Trophoblast cell (in vitro differentiated cells and primary cell): Measurements from ENCODE around the gene ZFAND2A.
"Not testable (repeated sequence)": the region's sequence is repeated elsewhere in the genome, so short reads cannot be mapped to it uniquely, and the experiment has no call there.

Experiments
- DNase-seq, 2 donors: peaks; one replicate each; pipeline ENCODE4 v3.0.0-alpha.2; 2016
- H2AFZ ChIP-seq: 2 replicates; pipeline ENCODE4 v1.6.1; 2013; ENCODE audit warnings: low read length, moderate library complexity, mild to moderate bottlenecking; ENCODE audit not compliant: insufficient read depth, poor library complexity
- H2AK5ac ChIP-seq: 2 replicates; pipeline ENCODE4 v1.6.1; 2013; ENCODE audit warnings: mild to moderate bottlenecking, low read length
- H2BK120ac ChIP-seq: 2 replicates; pipeline ENCODE4 v1.6.1; 2013; ENCODE audit warnings: low read length, mild to moderate bottlenecking, moderate library complexity; ENCODE audit not compliant: insufficient read depth, poor library complexity
- H2BK12ac ChIP-seq: 2 replicates; pipeline ENCODE4 v1.6.1; 2013; ENCODE audit warnings: mild to moderate bottlenecking, low read length, moderate library complexity
- H2BK5ac ChIP-seq: 2 replicates; pipeline ENCODE4 v1.6.1; 2013; ENCODE audit warnings: low read length, low read depth, moderate library complexity, mild to moderate bottlenecking; ENCODE audit not compliant: poor library complexity
- H3K14ac ChIP-seq: 2 replicates; pipeline ENCODE4 v1.6.1; 2013; ENCODE audit warnings: mild to moderate bottlenecking, low read length
- H3K18ac ChIP-seq: 2 replicates; pipeline ENCODE4 v1.6.1; 2013; ENCODE audit warnings: mild to moderate bottlenecking, low read length
- H3K23ac ChIP-seq: 2 replicates; pipeline ENCODE4 v1.6.1; 2013; ENCODE audit warnings: low read length
- H3K27ac ChIP-seq: 2 replicates; pipeline ENCODE4 v1.5.1; 2013; ENCODE audit warnings: low read depth, mild to moderate bottlenecking, inconsistent platforms, low read length, moderate library complexity
- H3K27me3 ChIP-seq: 2 replicates; pipeline ENCODE4 v1.6.1; 2013; ENCODE audit warnings: inconsistent platforms, mild to moderate bottlenecking, low read length, moderate library complexity; ENCODE audit not compliant: insufficient read depth
- H3K36me3 ChIP-seq, 2 experiments: 1 replicate in 1 of 2; 2 replicates in 1 of 2; pipeline ENCODE4 v1.6.1; 2013; ENCODE audit warnings: low read length in 2 of 2, mild to moderate bottlenecking in 2 of 2, moderate library complexity in 1 of 2; ENCODE audit not compliant: insufficient read depth in 2 of 2, control insufficient read depth in 1 of 2
- H3K4ac ChIP-seq: 2 replicates; pipeline ENCODE4 v1.6.1; 2013; ENCODE audit warnings: low read depth, mild to moderate bottlenecking, low read length, moderate library complexity
- H3K4me1 ChIP-seq, 2 experiments: 1 replicate in 1 of 2; 2 replicates in 1 of 2; pipeline ENCODE4 v1.6.1; 2013; ENCODE audit warnings: low read length in 2 of 2, mild to moderate bottlenecking in 2 of 2, moderate library complexity in 1 of 2; ENCODE audit not compliant: insufficient read depth in 2 of 2, control insufficient read depth in 1 of 2
- H3K4me2 ChIP-seq: 2 replicates; pipeline ENCODE4 v1.6.1; 2013; ENCODE audit warnings: inconsistent platforms, mild to moderate bottlenecking, low read length, moderate library complexity
- H3K4me3 ChIP-seq: 2 replicates; pipeline ENCODE4 v1.5.1; 2013; ENCODE audit warnings: mild to moderate bottlenecking, low read depth, low read length, inconsistent platforms
- H3K79me1 ChIP-seq: one replicate; pipeline ENCODE4 v1.6.1; 2013; ENCODE audit warnings: low read length
- H3K79me2 ChIP-seq: 2 replicates; pipeline ENCODE4 v1.6.1; 2013; ENCODE audit warnings: low read length, mild to moderate bottlenecking; ENCODE audit not compliant: control insufficient read depth, insufficient read depth, poor library complexity
- H3K9ac ChIP-seq: 2 replicates; pipeline ENCODE4 v1.6.1; 2013; ENCODE audit warnings: mild to moderate bottlenecking, low read length
- H3K9me3 ChIP-seq: 2 replicates; pipeline ENCODE4 v1.6.1; 2013; ENCODE audit warnings: low read depth, mild to moderate bottlenecking, control low read depth, inconsistent platforms, low read length; ENCODE audit not compliant: insufficient read depth
- H4K12ac ChIP-seq: 2 replicates; pipeline ENCODE4 v1.6.1; 2013; ENCODE audit warnings: low read depth, mild to moderate bottlenecking, low read length, moderate library complexity
- H4K8ac ChIP-seq: 2 replicates; pipeline ENCODE4 v1.6.1; 2013; ENCODE audit warnings: low read depth, mild to moderate bottlenecking, low read length, moderate library complexity
- H4K91ac ChIP-seq: one replicate; pipeline ENCODE4 v1.6.1; 2013; ENCODE audit warnings: low read depth, mild to moderate bottlenecking, low read length, moderate library complexity
- WGBS: extraction: QIAGEN DNeasy Blood & Tissue Kit; methylation state at CpG from one replicate; pipeline ENCODE4 v1.1.7; 2013; ENCODE audit warnings: missing lambda C conversion rate; ENCODE audit not compliant: insufficient read length, insufficient coverage; ENCODE audit errors: extremely low coverage; 5-methylcytosine and 5-hydroxymethylcytosine counted together

ZFAND2A gene

GRCh38 chr7:1115171-1116045 is 44.6 kb downstream of the ZFAND2A start:
- not testable (repeated sequence) for H3K18ac ChIP-seq, H3K4me2 ChIP-seq, H4K91ac ChIP-seq, H3K79me2 ChIP-seq, H2AFZ ChIP-seq, H3K4me1 ChIP-seq, H3K9ac ChIP-seq, H3K27ac ChIP-seq, H3K79me1 ChIP-seq, H3K23ac ChIP-seq, H3K9me3 ChIP-seq, H2BK120ac ChIP-seq, H3K36me3 ChIP-seq, H3K27me3 ChIP-seq, H3K4ac ChIP-seq, H3K14ac ChIP-seq, H4K12ac ChIP-seq, H2BK12ac ChIP-seq, H2AK5ac ChIP-seq, DNase-seq, H4K8ac ChIP-seq, H3K4me3 ChIP-seq, H2BK5ac ChIP-seq
- no CpG with 5 or more reads among the region's 44 CpGs for WGBS

GRCh38 chr7:1114505-1114904 is 45.5 kb downstream of the ZFAND2A start:
- H2BK5ac ChIP-seq = no peak overlapping the region
- no peak overlapping the region for H2AK5ac ChIP-seq
- H3K4me2 ChIP-seq = no peak overlapping the region
- H3K79me2 ChIP-seq = no peaks in the 10 kb centered on the region
- H3K18ac ChIP-seq = no peak overlapping the region
- no peak overlapping the region for H3K4me3 ChIP-seq
- no peaks in the 10 kb centered on the region for H3K27me3 ChIP-seq
- H3K4me1 ChIP-seq = no peaks in the 10 kb centered on the region
- no peak overlapping the region for H3K27ac ChIP-seq
- H3K79me1 ChIP-seq = no peaks in the 10 kb centered on the region
- no peak overlapping the region for H3K23ac ChIP-seq
- H3K14ac ChIP-seq = no peak overlapping the region
- no CpG with 5 or more reads among the region's 19 CpGs for WGBS
- DNase-seq = no peak
- H2AFZ ChIP-seq = no peak overlapping the region
- no peak overlapping the region for H4K8ac ChIP-seq
- no peak overlapping the region for H2BK120ac ChIP-seq
- H4K91ac ChIP-seq = no peak overlapping the region
- no peak overlapping the region for H3K9ac ChIP-seq
- no peak overlapping the region for H3K4ac ChIP-seq
- no peaks in the 10 kb centered on the region for H3K9me3 ChIP-seq
- H2BK12ac ChIP-seq = no peak overlapping the region
- peaks cover 5 to 9% of the 10 kb centered on the region in 2 experiments for H3K36me3 ChIP-seq
- H4K12ac ChIP-seq = no peak overlapping the region

GRCh38 chr7:1114088-1114487 is 45.9 kb downstream of the ZFAND2A start:
- Histone ChIP-seq H3K23ac (no peak overlapping the region), H3K36me3 (peaks cover 5 to 9% of the 10 kb centered on the region in 2 experiments), H3K79me1 (no peaks in the 10 kb centered on the region), H3K18ac (no peak overlapping the region), H3K4ac (no peak overlapping the region), H3K14ac (no peak overlapping the region), H3K9ac (no peak overlapping the region), H3K4me1 (peaks cover 0 to 2% of the 10 kb centered on the region in 2 experiments), H2BK120ac (no peak overlapping the region), H4K91ac (no peak overlapping the region), H2BK5ac (no peak overlapping the region), H3K4me2 (no peak overlapping the region), H4K8ac (no peak overlapping the region), H3K27ac (no peak overlapping the region), H3K27me3 (no peaks in the 10 kb centered on the region), H2AK5ac (no peak overlapping the region), H2BK12ac (no peak overlapping the region), H3K9me3 (no peaks in the 10 kb centered on the region), H4K12ac (no peak overlapping the region), H2AFZ (no peak overlapping the region), H3K79me2 (no peaks in the 10 kb centered on the region), H3K4me3 (no peak overlapping the region)
- DNase-seq = no peak
- no CpG with 5 or more reads among the region's 13 CpGs for WGBS

- H3K14ac ChIP-seq = no peak overlapping the region
- no peaks in the 10 kb centered on the region for H3K27me3 ChIP-seq
- H3K9me3 ChIP-seq = no peaks in the 10 kb centered on the region
- no peaks in the 10 kb centered on the region for H3K79me2 ChIP-seq
- H2BK120ac ChIP-seq = no peak overlapping the region
- no peak for DNase-seq
- no peak overlapping the region for H2AFZ ChIP-seq
- WGBS = no CpG with 5 or more reads among the region's 18 CpGs
- no peak overlapping the region for H3K23ac ChIP-seq
- H3K4ac ChIP-seq = no peak overlapping the region
- peaks cover 0 to 2% of the 10 kb centered on the region in 2 experiments for H3K4me1 ChIP-seq
- no peak overlapping the region for H4K91ac ChIP-seq
- H3K9ac ChIP-seq = no peak overlapping the region
- H3K4me3 ChIP-seq = no peak overlapping the region
- no peak overlapping the region for H3K4me2 ChIP-seq
- peaks cover 5 to 9% of the 10 kb centered on the region in 2 experiments for H3K36me3 ChIP-seq
- no peak overlapping the region for H2AK5ac ChIP-seq
- no peak overlapping the region for H2BK5ac ChIP-seq
- no peak overlapping the region for H3K18ac ChIP-seq
- no peak overlapping the region for H3K27ac ChIP-seq
- no peaks in the 10 kb centered on the region for H3K79me1 ChIP-seq
- no peak overlapping the region for H2BK12ac ChIP-seq
- no peak overlapping the region for H4K8ac ChIP-seq
- H4K12ac ChIP-seq = no peak overlapping the region
Measured at GRCh38 chr7:1113548-1113885, 46.5 kb downstream of the ZFAND2A start.
